ENCODE data around the gene GLI2.

DNA sequence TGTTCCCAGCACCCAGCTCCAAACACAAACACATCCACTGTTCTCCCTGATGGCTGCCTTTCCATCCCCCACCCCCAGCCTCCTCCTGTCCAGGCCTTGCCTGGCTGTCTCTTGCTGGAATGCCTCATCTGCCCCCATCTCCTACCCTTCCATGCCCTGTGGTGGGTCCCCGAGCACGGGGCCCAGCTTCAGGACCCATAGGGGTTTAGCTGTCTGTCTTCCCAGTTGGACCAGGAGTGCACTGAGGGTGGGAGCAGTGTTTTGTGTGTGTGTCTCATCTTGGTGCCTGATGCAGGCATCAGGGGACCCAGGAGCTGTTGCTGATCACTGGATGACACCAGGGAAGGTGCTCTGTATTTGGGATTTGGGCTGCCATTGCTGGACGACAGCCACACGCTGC is 34.5 kb downstream of the GLI2 start:
- TF ChIP-seq, protein P1, sequence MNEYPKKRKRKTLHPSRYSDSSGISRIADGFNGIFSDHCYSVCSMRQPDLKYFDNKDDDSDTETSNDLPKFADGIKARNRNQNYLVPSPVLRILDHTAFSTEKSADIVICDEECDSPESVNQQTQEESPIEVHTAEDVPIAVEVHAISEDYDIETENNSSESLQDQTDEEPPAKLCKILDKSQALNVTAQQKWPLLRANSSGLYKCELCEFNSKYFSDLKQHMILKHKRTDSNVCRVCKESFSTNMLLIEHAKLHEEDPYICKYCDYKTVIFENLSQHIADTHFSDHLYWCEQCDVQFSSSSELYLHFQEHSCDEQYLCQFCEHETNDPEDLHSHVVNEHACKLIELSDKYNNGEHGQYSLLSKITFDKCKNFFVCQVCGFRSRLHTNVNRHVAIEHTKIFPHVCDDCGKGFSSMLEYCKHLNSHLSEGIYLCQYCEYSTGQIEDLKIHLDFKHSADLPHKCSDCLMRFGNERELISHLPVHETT (tag by site-specific recombination; IDR thresholded peaks at IDR 0.05) = no peak
- TF ChIP-seq, protein P2, sequence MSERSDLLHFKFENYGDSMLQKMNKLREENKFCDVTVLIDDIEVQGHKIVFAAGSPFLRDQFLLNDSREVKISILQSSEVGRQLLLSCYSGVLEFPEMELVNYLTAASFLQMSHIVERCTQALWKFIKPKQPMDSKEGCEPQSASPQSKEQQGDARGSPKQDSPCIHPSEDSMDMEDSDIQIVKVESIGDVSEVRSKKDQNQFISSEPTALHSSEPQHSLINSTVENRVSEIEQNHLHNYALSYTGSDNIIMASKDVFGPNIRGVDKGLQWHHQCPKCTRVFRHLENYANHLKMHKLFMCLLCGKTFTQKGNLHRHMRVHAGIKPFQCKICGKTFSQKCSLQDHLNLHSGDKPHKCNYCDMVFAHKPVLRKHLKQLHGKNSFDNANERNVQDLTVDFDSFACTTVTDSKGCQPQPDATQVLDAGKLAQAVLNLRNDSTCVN (tag by site-specific recombination; optimal IDR thresholded peaks at IDR 0.05) = no peak
- TF ChIP-seq, protein P3, sequence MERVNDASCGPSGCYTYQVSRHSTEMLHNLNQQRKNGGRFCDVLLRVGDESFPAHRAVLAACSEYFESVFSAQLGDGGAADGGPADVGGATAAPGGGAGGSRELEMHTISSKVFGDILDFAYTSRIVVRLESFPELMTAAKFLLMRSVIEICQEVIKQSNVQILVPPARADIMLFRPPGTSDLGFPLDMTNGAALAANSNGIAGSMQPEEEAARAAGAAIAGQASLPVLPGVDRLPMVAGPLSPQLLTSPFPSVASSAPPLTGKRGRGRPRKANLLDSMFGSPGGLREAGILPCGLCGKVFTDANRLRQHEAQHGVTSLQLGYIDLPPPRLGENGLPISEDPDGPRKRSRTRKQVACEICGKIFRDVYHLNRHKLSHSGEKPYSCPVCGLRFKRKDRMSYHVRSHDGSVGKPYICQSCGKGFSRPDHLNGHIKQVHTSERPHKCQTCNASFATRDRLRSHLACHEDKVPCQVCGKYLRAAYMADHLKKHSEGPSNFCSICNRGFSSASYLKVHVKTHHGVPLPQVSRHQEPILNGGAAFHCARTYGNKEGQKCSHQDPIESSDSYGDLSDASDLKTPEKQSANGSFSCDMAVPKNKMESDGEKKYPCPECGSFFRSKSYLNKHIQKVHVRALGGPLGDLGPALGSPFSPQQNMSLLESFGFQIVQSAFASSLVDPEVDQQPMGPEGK (tag by site-specific recombination; IDR thresholded peaks at IDR 0.05) = no peak
